ENCODE data around the gene UTS2. TPM values are rescaled to one million over a fixed set of nuclear protein-coding genes. Genes with fewer than 3 reads are reported as not detected.

The UTS2 gene
- total RNA-seq, 4 donors from 2014 or later = not detected

DNA sequence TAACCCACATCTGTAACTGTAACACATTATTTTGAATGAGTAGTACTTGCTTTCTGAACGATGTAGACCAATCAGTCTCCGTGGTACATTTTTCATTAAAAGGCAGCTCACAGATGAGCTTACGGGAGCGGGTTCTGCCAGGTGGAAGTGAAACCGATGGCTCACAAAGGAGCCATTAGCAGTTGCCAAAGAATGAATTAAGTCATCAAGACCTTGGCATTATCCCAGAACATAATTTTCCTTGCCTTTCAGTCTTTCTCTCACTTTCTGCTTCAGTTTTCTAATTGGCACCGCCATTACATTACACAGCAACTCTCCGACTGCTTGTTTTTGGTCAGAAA, 33.5 kb upstream of the UTS2 start:
- DNase-seq = no peak

DNA sequence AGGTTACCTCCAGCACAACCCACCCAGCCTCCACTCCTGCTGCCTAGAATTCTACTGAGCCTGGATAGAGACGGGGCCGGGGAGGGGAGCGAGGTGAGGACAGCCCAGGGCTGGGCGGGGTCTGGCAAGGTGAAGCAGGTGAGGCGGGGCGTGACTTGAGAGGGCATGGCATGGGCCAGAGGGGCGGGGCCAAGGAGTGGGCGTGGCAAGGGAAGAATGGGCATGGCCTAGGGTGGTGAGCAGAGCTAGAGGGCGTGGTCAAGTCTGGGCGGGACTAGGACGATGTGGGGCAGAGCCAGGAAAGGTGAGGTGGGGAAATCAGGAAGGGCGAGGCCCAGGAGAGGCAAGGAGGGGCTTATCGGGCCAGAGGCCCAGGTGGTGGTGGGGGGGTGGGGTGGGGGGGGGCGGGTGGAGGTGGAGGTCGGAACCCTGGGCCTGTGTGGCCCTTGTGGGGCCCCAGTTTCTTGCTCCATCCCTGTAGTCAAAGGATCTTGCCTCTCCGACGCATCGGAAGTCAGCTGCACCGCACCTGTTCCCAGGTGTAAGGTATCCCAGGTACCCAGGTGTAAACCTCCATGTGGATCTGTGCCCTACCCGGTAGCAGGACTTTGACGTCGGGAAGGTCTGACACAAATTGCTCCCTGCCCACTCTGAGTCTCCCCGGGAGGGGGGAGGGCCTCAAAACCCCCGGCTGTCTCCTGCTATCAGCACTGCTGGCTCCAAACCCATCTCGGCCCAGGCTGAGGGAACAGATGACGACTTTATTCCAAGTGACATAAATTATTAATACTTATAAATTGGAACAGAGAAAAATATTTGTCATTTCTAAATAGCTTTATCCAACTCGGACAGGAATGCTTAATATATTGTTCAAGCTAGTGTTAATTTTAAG, 32.9 kb upstream of the UTS2 start:
- H3K9me3 ChIP-seq = no peaks in the 10 kb centered on the region
- in situ Hi-C loops (cut with MboI; ENCODE audit: low pct_ligation_motif_present in 1 of 4, low pct_unique_long_range_greater_than_20kb in 1 of 4, low sequenced_read_pairs in 3 of 4) (no loop called here), intact Hi-C loops (cut with DNase I; ENCODE audit: low total_unique reads) (no loop called here)
- H3K4me3 ChIP-seq = no peak overlapping the region
- WGBS, 2 donors (ENCODE audit: low coverage in 1 of 2) = 20 to 28% methylated on average over 1 to 26 of the region's 27 CpGs
- H3K36me3 ChIP-seq = no peaks in the 10 kb centered on the region
- TF ChIP-seq, protein P1, sequence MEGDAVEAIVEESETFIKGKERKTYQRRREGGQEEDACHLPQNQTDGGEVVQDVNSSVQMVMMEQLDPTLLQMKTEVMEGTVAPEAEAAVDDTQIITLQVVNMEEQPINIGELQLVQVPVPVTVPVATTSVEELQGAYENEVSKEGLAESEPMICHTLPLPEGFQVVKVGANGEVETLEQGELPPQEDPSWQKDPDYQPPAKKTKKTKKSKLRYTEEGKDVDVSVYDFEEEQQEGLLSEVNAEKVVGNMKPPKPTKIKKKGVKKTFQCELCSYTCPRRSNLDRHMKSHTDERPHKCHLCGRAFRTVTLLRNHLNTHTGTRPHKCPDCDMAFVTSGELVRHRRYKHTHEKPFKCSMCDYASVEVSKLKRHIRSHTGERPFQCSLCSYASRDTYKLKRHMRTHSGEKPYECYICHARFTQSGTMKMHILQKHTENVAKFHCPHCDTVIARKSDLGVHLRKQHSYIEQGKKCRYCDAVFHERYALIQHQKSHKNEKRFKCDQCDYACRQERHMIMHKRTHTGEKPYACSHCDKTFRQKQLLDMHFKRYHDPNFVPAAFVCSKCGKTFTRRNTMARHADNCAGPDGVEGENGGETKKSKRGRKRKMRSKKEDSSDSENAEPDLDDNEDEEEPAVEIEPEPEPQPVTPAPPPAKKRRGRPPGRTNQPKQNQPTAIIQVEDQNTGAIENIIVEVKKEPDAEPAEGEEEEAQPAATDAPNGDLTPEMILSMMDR (IDR thresholded peaks at IDR 0.05) = no peak
- TF ChIP-seq POLR2A (IDR thresholded peaks at IDR 0.05) = no peak
- no peak for TF ChIP-seq EP300 (IDR thresholded peaks at IDR 0.05; ENCODE audit: low read depth)
- TF ChIP-seq POLR2AphosphoS5 (IDR thresholded peaks at IDR 0.05) = no peak
- peaks cover 0 to 4% (median 0%) of the 10 kb centered on the region in 4 donors for H3K4me1 ChIP-seq
- peaks cover 18% of the 10 kb centered on the region for H3K27me3 ChIP-seq
- peak; percentile 92 for DNase-seq
- no peak overlapping the region for H3K27ac ChIP-seq

More for the DNA sequence above, 33.5 kb upstream of the UTS2 start:
- WGBS, 2 donors (ENCODE audit: low coverage in 1 of 2) = 57 to 63% methylated on average over 7 of the region's 7 CpGs
- Histone ChIP-seq H3K27me3 (peaks cover 18% of the 10 kb centered on the region), H3K4me3 (no peak overlapping the region), H3K9me3 (no peaks in the 10 kb centered on the region), H3K4me1 (peaks cover 0 to 4% (median 0%) of the 10 kb centered on the region in 4 donors), H3K36me3 (no peaks in the 10 kb centered on the region), H3K27ac (no peak overlapping the region)
- intact Hi-C loops (cut with DNase I; ENCODE audit: low total_unique reads) (no loop called here), in situ Hi-C loops (cut with MboI; ENCODE audit: low pct_ligation_motif_present in 1 of 4, low pct_unique_long_range_greater_than_20kb in 1 of 4, low sequenced_read_pairs in 3 of 4) (no loop called here)
- TF ChIP-seq POLR2AphosphoS5 (IDR thresholded peaks at IDR 0.05) (no peak), POLR2A (IDR thresholded peaks at IDR 0.05) (no peak), EP300 (IDR thresholded peaks at IDR 0.05; ENCODE audit: low read depth) (no peak)
- TF ChIP-seq, protein P1 (IDR thresholded peaks at IDR 0.05) = no peak

DNA sequence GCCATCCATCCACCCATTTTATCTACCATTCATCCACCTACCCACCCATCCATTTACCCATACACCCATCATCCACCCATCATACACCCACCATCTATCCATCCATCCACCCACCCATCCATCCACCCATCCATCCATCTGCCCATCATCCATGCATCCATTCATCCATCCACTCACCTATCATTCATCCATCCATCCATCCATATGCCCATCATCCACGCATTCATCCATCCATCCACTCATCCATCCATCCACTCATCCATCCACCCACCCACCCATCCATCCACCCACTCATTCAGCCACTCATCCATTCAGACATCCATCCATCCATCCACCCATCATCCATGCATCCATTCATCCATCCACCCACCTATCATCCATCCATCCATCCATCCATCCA, 31.9 kb upstream of the UTS2 start:
- TF ChIP-seq, protein P1 (IDR thresholded peaks at IDR 0.05) = no peak
- Histone ChIP-seq H3K4me3 (no peak overlapping the region), H3K36me3 (no peaks in the 10 kb centered on the region), H3K9me3 (no peaks in the 10 kb centered on the region), H3K4me1 (peaks cover 0 to 4% (median 0%) of the 10 kb centered on the region in 4 donors), H3K27ac (no peak overlapping the region), H3K27me3 (peaks cover 15% of the 10 kb centered on the region)
- 93 to 94% methylated on average over 1 of the region's 1 CpG for WGBS, 2 donors (ENCODE audit: low coverage in 1 of 2)
- in situ Hi-C loops (cut with MboI; ENCODE audit: low pct_ligation_motif_present in 1 of 4, low pct_unique_long_range_greater_than_20kb in 1 of 4, low sequenced_read_pairs in 3 of 4) (no loop called here), intact Hi-C loops (cut with DNase I; ENCODE audit: low total_unique reads) (no loop called here)
- no peak for DNase-seq

DNA sequence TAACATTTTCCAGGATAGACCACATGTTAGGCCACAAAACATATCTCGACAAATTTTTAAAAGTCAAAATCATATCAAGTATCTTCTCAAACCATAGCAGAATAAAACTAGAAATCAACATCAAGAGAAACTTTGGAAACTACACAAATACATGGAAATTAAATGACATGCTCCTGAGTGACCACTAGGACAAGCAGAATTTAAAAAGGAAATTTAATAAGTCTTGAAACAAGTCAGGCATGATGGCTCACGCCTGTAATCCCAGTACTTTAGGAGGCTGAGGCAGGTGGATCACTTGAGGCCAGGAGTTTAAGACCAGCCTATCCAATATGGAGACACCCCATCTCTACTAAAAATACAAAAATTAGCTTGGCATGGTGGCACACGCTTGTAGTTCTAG, 26.4 kb upstream of the UTS2 start:
- no peak overlapping the region for H3K27ac ChIP-seq
- H3K36me3 ChIP-seq = no peaks in the 10 kb centered on the region
- no peak overlapping the region for H3K4me3 ChIP-seq
- H3K9me3 ChIP-seq = peaks cover 0 to 6% of the 10 kb centered on the region in 2 donors
- H3K4me1 ChIP-seq = no peaks in the 10 kb centered on the region
- intact Hi-C loops (cut with DNase I; ENCODE audit: low total_unique reads) = no loop called here
- in situ Hi-C loops (cut with MboI; ENCODE audit: low pct_ligation_motif_present in 1 of 4, low pct_unique_long_range_greater_than_20kb in 1 of 4, low sequenced_read_pairs in 3 of 4) = no loop called here
- peaks cover 5% of the 10 kb centered on the region for H3K27me3 ChIP-seq
- TF ChIP-seq POLR2AphosphoS5 (IDR thresholded peaks at IDR 0.05) (no peak), POLR2A (IDR thresholded peaks at IDR 0.05) (no peak), EP300 (IDR thresholded peaks at IDR 0.05; ENCODE audit: low read depth) (no peak)
- TF ChIP-seq, protein P1 (IDR thresholded peaks at IDR 0.05) = no peak
- DNase-seq = no peak
- WGBS, 2 donors (ENCODE audit: low coverage in 1 of 2) = 84 to 86% methylated on average over 3 of the region's 3 CpGs
